Measurements from ENCODE around the gene MIF4GD. TPM values are rescaled to one million over a fixed set of nuclear protein-coding genes. Genes with fewer than 3 reads are reported as not detected.

MIF4GD gene
- total RNA-seq, 1 experiment from 2014 or later = 21.6 TPM

DNA sequence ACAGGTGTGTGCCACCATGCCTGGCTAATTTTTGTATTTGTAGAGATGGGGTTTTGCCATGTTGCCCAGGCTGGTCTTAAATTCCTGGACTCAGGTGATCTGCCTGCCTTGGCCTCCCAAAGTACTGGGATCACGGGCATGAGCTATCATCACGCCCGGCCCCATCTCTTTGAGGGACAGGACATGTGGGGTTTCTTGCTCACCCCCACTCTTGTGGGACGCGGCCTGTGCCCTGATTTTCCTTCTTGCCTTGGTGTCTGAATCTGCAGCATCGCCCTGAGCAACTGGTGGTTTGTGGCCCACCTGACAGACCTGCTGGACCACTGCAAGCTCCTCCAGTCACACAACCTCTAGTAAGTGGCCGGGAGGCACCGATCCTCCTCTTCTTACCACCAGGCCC is 40.0 kb downstream of the MIF4GD start:
- Mint-ChIP-seq H3K9me3 (no peaks in the 10 kb centered on the region), H3K27me3 (ENCODE audit: low read depth) (no peaks in the 10 kb centered on the region), H3K27ac (no peak overlapping the region), H3K36me3 (peaks cover 70% of the 10 kb centered on the region), H3K4me3 (no peak overlapping the region), H3K4me1 (no peaks in the 10 kb centered on the region)
- CTCF ChIA-PET = interaction anchor here (0.7 to 6.4 kb wide), 4 partner anchors 9 to 100 kb away, joined by 3 to 62 read pairs (median 4); partner anchors contain the start of genes MIF4GD and NT5C
- POLR2A ChIA-PET = no interaction called here
- no peak for TF ChIP-seq ZNF396 (CRISPR knock-in tag; IDR thresholded peaks at IDR 0.05; ENCODE audit: borderline replicate concordance)
- TF ChIP-seq CBFB (CRISPR knock-in tag; IDR thresholded peaks at IDR 0.05; ENCODE audit: low read depth) = no peak
- TF ChIP-seq, protein P1, sequence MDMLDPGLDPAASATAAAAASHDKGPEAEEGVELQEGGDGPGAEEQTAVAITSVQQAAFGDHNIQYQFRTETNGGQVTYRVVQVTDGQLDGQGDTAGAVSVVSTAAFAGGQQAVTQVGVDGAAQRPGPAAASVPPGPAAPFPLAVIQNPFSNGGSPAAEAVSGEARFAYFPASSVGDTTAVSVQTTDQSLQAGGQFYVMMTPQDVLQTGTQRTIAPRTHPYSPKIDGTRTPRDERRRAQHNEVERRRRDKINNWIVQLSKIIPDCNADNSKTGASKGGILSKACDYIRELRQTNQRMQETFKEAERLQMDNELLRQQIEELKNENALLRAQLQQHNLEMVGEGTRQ (CRISPR knock-in tag; IDR thresholded peaks at IDR 0.05) = no peak
- no peak for TF ChIP-seq NR1H2 (CRISPR knock-in tag; IDR thresholded peaks at IDR 0.05)
- no peak for TF ChIP-seq ZBTB21 (CRISPR knock-in tag; IDR thresholded peaks at IDR 0.05; ENCODE audit: borderline replicate concordance)
- no peak for TF ChIP-seq ZNF671 (CRISPR knock-in tag; IDR thresholded peaks at IDR 0.05)
- no peak for TF ChIP-seq ELF4 (CRISPR knock-in tag; IDR thresholded peaks at IDR 0.05; ENCODE audit: low read depth)
- no peak for TF ChIP-seq TCF7 (CRISPR knock-in tag; IDR thresholded peaks at IDR 0.05; ENCODE audit: low read depth)
- no peak for TF ChIP-seq KAT7 (CRISPR knock-in tag; IDR thresholded peaks at IDR 0.05; ENCODE audit: borderline replicate concordance)
- no peak for TF ChIP-seq PRRX2 (CRISPR knock-in tag; IDR thresholded peaks at IDR 0.05)
- TF ChIP-seq NFE2L1 (CRISPR knock-in tag; IDR thresholded peaks at IDR 0.05) = no peak
- TF ChIP-seq, protein P2, sequence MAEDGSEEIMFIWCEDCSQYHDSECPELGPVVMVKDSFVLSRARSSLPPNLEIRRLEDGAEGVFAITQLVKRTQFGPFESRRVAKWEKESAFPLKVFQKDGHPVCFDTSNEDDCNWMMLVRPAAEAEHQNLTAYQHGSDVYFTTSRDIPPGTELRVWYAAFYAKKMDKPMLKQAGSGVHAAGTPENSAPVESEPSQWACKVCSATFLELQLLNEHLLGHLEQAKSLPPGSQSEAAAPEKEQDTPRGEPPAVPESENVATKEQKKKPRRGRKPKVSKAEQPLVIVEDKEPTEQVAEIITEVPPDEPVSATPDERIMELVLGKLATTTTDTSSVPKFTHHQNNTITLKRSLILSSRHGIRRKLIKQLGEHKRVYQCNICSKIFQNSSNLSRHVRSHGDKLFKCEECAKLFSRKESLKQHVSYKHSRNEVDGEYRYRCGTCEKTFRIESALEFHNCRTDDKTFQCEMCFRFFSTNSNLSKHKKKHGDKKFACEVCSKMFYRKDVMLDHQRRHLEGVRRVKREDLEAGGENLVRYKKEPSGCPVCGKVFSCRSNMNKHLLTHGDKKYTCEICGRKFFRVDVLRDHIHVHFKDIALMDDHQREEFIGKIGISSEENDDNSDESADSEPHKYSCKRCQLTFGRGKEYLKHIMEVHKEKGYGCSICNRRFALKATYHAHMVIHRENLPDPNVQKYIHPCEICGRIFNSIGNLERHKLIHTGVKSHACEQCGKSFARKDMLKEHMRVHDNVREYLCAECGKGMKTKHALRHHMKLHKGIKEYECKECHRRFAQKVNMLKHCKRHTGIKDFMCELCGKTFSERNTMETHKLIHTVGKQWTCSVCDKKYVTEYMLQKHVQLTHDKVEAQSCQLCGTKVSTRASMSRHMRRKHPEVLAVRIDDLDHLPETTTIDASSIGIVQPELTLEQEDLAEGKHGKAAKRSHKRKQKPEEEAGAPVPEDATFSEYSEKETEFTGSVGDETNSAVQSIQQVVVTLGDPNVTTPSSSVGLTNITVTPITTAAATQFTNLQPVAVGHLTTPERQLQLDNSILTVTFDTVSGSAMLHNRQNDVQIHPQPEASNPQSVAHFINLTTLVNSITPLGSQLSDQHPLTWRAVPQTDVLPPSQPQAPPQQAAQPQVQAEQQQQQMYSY (CRISPR knock-in tag; IDR thresholded peaks at IDR 0.05) = no peak
- DNase-seq (ENCODE audit: low spot score) = no peak
- ATAC-seq = no peak

DNA sequence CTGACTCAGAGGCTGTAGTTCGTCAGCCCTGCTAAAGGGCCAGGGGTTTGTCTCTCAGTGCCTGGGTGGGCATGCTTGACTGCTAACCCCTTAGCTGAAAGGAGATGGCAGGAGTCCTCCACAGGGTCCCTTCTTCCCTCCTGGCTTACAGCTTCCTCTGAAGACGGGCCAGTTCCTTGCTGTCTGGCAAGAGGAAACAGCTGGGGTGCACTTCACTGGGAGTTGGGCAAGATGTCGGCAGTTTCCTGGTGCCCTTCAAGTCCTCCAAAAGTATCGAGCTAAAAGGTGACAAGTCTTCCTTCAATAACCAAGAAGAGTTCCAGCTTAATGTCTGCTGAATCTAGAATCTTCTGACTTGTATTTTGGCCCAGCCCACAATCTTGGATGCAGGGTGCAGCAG is 42.2 kb downstream of the MIF4GD start:
- Mint-ChIP-seq H3K4me1 (no peaks in the 10 kb centered on the region), H3K27ac (no peak overlapping the region), H3K4me3 (no peak overlapping the region), H3K36me3 (peaks cover 69% of the 10 kb centered on the region), H3K9me3 (no peaks in the 10 kb centered on the region), H3K27me3 (ENCODE audit: low read depth) (no peaks in the 10 kb centered on the region; the same call in 1 of the 2 replicates)
- TF ChIP-seq SP1 (CRISPR knock-in tag; conservative IDR thresholded peaks at IDR 0.05) = no peak
- POLR2A ChIA-PET = no interaction called here
- CTCF ChIA-PET = interaction anchor here (1.0 to 6.4 kb wide), 2 partner anchors 11 to 42 kb away, joined by 3 to 62 read pairs; partner anchors contain the start of gene MIF4GD
- no peak for DNase-seq (ENCODE audit: low spot score)
- ATAC-seq = no peak

DNA sequence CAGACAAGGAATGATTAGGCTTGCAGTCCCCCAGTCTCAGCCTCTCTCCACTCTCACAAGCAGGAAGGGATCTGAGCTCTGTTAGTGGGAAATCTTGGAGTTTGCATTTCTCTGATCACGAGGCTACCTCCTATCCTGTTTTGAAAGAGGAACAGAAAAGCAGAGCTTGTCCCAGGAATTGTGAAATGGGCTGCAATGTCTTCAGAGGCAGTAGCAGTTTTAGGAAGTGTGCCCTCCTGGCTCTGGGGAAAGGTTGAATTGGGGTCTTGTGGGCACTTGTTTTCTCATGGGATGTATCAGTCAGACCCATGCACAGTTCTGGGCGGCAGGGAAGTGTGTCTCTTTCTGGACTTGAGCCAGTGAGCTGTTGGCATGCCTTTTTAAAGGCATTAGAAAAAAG is 42.7 kb downstream of the MIF4GD start:
- no peak for TF ChIP-seq OVOL2 (CRISPR knock-in tag; IDR thresholded peaks at IDR 0.05; ENCODE audit: borderline replicate concordance)
- no peak for TF ChIP-seq MYBL2 (CRISPR knock-in tag; IDR thresholded peaks at IDR 0.05)
- TF ChIP-seq, protein P3, sequence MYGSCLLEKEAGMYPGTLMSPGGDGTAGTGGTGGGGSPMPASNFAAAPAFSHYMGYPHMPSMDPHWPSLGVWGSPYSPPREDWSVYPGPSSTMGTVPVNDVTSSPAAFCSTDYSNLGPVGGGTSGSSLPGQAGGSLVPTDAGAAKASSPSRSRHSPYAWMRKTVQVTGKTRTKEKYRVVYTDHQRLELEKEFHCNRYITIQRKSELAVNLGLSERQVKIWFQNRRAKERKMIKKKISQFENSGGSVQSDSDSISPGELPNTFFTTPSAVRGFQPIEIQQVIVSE (CRISPR knock-in tag; IDR thresholded peaks at IDR 0.05; ENCODE audit: borderline replicate concordance) = no peak
- no peak for TF ChIP-seq ELF4 (CRISPR knock-in tag; IDR thresholded peaks at IDR 0.05; ENCODE audit: low read depth)
- TF ChIP-seq NFATC4 (CRISPR knock-in tag; IDR thresholded peaks at IDR 0.05) = no peak
- no peak for TF ChIP-seq ETV6 (CRISPR knock-in tag; IDR thresholded peaks at IDR 0.05)
- TF ChIP-seq NFYB (CRISPR knock-in tag; conservative IDR thresholded peaks at IDR 0.05; ENCODE audit: low read depth) = no peak
- TF ChIP-seq, protein P4, sequence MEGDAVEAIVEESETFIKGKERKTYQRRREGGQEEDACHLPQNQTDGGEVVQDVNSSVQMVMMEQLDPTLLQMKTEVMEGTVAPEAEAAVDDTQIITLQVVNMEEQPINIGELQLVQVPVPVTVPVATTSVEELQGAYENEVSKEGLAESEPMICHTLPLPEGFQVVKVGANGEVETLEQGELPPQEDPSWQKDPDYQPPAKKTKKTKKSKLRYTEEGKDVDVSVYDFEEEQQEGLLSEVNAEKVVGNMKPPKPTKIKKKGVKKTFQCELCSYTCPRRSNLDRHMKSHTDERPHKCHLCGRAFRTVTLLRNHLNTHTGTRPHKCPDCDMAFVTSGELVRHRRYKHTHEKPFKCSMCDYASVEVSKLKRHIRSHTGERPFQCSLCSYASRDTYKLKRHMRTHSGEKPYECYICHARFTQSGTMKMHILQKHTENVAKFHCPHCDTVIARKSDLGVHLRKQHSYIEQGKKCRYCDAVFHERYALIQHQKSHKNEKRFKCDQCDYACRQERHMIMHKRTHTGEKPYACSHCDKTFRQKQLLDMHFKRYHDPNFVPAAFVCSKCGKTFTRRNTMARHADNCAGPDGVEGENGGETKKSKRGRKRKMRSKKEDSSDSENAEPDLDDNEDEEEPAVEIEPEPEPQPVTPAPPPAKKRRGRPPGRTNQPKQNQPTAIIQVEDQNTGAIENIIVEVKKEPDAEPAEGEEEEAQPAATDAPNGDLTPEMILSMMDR (IDR thresholded peaks at IDR 0.05) = no peak
- TF ChIP-seq ZNF263 (CRISPR knock-in tag; IDR thresholded peaks at IDR 0.05; ENCODE audit: low read depth) = no peak
- TF ChIP-seq ESRRA (CRISPR knock-in tag; IDR thresholded peaks at IDR 0.05; ENCODE audit: borderline replicate concordance) = no peak
- TF ChIP-seq, protein P5, sequence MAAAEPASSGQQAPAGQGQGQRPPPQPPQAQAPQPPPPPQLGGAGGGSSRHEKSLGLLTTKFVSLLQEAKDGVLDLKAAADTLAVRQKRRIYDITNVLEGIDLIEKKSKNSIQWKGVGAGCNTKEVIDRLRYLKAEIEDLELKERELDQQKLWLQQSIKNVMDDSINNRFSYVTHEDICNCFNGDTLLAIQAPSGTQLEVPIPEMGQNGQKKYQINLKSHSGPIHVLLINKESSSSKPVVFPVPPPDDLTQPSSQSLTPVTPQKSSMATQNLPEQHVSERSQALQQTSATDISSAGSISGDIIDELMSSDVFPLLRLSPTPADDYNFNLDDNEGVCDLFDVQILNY (CRISPR knock-in tag; IDR thresholded peaks at IDR 0.05) = no peak
- TF ChIP-seq, protein P6, sequence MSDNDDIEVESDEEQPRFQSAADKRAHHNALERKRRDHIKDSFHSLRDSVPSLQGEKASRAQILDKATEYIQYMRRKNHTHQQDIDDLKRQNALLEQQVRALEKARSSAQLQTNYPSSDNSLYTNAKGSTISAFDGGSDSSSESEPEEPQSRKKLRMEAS (CRISPR knock-in tag; IDR thresholded peaks at IDR 0.05) = no peak
- Mint-ChIP-seq H3K27me3 (ENCODE audit: low read depth) (no peaks in the 10 kb centered on the region; the same call in 1 of the 2 replicates), H3K27ac (no peak overlapping the region), H3K4me3 (no peak overlapping the region), H3K4me1 (no peaks in the 10 kb centered on the region), H3K36me3 (peaks cover 70% of the 10 kb centered on the region), H3K9me3 (no peaks in the 10 kb centered on the region)
- CTCF ChIA-PET = interaction anchor here (6.4 kb wide), 1 partner anchor 12 kb away, joined by 62 read pairs; no protein-coding TSS in a partner anchor
- POLR2A ChIA-PET = no interaction called here
- ATAC-seq (no peak), DNase-seq (ENCODE audit: low spot score) (no peak)
